GM18502 (cell line): ENCODE data around the gene OR2C3.
A peak's percentile ranks its signal among the peaks of the same experiment; 100 is the strongest.
"Not testable (repeated sequence)": the region's sequence is repeated elsewhere in the genome, so short reads cannot be mapped to it uniquely, and the experiment has no call there.

Experiments
- ATAC-seq: cut with Tn5 transposase; IDR thresholded peaks from one replicate; pipeline ENCODE4 v1.9.1; 2021; ENCODE audit warnings: mild to moderate bottlenecking; ENCODE audit not compliant: unreplicated experiment, poor library complexity

OR2C3 gene

DNA sequence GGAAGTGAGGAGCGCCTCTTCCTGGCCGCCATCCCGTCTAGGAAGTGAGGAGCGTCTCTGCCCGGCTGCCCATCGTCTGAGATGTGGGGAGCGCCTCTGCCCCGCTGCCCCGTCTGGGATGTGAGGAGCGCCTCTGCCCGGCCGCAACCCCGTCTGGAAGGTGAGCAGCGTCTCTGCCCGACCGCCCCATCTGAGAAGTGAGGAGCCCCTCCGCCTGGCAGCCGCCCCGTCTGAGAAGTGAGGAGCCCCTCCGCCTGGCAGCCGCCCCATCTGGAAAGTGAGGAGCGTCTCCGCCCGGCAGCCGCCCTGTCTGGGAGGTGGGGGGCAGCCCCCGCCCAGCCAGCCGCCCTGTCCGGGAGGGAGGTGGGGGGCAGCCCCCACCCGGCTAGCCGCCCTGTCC is 14.4 kb downstream of the OR2C3 start:
- not testable (repeated sequence) for ATAC-seq

DNA sequence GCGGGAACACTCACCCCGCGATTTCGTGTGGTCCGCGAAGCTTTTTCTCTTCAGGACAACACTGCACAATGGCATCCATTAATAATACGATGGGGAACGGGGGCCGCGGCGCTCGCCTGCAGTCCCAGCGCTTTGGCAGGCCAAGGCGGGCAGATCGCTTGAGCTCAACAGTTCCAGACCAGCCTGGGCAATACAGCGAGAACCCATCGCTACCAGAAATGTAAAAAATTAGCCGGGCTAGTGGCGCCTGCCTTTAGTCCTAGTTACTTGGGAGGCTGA is 17.7 kb downstream of the OR2C3 start:
- no peak for ATAC-seq

- no peak for ATAC-seq
Measured at GRCh38 chr1:247517795-247518612, 18.2 kb downstream of the OR2C3 start.

DNA sequence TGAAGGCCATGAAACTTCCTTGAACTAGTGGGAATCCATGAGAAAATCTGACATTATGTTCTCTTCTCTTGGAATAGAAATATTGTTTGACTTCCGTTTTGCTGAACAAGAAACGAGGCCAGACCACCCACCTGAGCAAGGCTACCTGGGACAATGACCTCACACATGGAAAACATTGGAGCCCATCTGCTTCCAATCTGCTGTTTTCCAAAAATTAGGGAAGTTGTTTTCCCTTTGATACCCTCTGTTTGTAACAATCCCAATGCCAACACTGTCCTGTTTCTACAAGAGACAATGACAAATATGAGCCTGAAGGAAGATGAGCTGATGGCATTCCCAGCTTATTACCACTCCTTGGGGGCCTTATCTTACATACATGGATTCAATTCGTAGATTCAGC is 29.4 kb downstream of the OR2C3 start:
- no peak for ATAC-seq

DNA sequence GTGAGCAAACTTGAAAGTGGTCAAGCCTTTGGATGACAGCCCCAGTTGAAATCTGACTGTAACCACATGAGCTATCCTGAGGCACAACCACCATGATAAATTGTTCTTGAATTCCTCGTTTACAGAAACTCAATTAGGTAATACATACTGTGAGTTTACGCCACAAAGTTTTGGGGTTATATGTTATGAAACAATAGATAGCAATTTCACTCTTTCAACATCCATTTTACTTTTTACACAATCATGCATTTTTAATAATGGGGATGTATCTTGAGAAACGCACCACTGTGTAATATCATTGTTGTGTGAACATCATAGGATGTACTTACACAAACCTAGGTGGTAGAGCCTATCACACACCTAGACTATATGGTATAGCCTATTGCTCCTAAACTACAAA is 35.4 kb downstream of the OR2C3 start:
- ATAC-seq: no peak

DNA sequence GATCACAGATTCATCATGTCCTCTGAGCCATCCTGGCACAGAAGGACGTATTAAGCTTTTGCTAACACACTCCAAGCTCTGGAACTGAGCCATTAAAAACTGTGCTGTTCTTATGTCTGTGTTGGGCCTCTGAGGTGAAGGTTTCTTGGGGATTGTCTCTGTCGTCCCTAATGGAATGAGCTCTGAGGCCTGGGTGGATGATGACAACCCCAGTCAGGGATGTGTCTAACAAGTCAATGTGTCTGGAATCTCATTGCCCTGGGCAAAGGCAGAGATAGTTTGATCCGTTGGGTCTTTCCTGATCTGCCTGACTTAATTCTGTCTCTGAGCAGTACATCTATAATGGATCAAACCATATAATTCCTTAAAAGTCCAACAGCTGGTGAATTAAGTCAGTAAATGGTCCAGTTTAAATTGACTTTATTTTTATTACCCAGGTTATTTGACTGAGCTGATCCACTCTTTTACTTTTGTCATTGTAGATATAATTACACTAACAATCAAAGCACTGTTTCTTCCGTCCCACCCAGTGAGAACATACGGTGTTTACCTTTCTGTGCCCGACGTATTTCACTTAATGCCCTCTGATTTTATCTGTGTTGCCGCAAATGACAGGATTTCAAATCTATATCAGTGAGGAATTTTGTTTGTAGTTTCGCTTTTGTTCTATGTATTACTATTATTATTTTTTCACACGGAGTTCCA is 39.5 kb downstream of the OR2C3 start:
- ATAC-seq: no peak

DNA sequence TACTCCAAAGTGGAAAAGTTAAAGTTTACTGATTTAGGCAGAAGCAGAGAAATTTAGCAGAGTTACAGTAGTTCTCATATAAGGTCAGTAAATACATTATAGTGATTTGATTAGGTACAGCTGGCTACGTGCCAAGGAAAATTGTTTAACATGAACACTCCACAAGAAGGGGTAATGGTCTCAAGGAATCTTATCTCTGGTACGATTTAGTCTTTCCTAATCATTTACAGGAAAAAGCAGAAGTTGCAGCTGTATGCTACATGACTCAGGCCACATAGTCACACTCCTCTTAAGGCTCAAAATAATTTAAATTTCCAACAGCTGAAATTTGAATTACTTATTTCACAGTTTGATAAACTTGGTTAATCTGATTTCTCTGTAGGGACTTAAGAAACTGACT is 41.5 kb downstream of the OR2C3 start:
- ATAC-seq: no peak

GRCh38 chr1:247493106-247493505 is 43.1 kb downstream of the OR2C3 start:
- ATAC-seq: no peak

DNA sequence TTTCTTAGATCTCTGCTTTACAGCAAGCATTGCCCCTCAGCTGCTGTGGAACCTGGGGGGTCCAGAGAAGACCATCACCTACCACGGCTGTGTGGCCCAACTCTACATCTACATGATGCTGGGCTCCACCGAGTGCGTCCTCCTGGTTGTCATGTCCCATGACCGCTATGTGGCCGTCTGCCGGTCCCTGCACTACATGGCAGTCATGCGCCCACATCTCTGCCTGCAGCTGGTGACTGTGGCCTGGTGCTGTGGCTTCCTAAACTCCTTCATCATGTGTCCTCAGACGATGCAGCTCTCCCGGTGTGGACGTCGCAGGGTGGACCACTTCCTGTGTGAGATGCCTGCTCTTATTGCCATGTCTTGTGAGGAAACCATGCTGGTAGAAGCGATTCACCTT is 44.9 kb downstream of the OR2C3 start:
- no peak for ATAC-seq

DNA sequence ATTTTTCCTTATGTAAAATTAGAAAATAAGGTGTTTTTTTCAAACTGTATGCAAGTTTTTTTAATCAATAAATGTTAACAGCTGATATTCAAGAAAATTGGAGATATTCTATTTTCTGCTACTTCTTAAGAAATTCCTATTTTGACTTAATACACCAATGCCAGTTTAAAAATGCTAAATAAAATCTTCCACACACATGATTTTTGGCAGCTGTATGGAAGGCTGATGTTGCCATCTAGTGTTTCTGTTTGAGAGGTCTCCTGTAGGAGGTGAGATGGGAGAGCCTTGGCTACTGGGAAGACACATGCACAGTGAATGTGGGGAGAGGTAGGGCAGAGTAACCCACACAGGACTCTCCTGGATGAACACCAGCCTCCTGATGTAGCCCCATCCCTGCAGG is 49.2 kb downstream of the OR2C3 start:
- peak; percentile 83 for ATAC-seq

- ATAC-seq: no peak
Measured at GRCh38 chr1:247482747-247483146, 53.5 kb downstream of the OR2C3 start.

GRCh38 chr1:247476328-247477058 is 59.7 kb downstream of the OR2C3 start:
- ATAC-seq: peak; percentile 76

DNA sequence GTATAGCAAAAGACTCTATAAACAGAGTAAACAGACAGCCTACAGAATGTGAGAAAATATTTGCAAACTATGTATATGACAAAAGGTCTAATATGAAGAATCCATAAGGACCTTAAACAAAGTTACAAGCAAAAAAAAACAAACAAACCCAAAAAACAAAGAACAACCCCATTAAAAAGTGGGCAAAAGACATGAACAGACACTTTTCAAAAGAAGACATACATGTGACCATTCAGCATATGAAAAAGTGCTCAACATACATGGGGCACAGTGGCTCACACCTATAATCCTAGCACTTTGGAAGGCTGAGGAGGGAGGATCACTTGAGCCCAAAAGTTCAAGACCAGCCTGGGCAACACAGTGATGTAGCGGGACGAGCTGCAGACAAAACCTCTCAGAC is 60.4 kb downstream of the OR2C3 start:
- ATAC-seq: peak; percentile 6
